HG03575 (cell line): Measurements from ENCODE around the gene SDSL.

ENCODE experiments used
- ATAC-seq: cut with Tn5 transposase; IDR thresholded peaks from one replicate; pipeline ENCODE4 v1.9.1; 2021; ENCODE audit not compliant: unreplicated experiment, insufficient number of reproducible peaks, low FRiP score; ENCODE audit errors: extremely low read depth

SDSL gene

DNA sequence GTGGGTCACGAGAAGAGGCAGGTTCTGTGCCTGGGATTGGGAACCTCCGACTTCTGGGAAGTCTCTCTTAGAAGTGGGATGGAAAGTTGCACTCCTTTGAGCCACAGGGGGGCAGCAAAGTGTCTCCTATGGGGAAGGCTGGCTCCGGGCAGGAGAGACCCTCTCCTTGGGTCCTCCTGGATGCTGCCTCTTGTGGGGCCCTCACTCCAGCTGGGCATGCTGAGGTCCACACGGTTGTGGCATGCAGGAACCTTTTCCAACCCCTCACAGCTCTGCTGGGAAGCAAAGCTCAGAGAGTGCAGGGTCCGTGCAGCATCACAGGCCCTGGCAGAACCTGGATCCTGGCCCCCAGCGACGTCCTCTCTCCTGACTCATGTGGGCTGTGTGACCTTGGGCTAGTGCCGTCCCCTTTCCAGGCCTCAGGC lies 17.4 kb downstream of the SDSL start:
- no peak for ATAC-seq

DNA sequence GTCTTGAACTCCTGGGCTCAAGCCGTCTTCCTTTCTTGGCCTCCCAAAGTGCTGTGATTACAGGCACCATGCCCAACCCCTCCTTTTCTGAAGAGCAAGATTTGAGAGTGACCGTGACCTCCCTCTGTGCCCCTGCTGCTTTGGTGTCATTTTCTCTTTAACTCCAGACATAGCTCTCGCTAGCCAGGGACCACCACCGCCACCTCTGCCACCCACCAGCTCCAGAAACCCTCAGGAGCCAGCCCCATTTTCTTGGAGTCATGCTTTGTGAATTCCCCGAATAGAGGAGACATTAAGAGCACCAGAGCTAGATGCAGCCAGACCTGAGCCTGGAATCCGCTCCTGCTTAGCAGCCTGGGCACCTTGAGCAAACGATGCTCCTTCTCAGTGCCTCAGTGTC lies 18.2 kb downstream of the SDSL start:
- ATAC-seq: no peak

GRCh38 chr12:113440947-113441782 lies 19.0 kb downstream of the SDSL start:
- no peak for ATAC-seq

- ATAC-seq: no peak
Observed at GRCh38 chr12:113443030-113443539, 20.9 kb downstream of the SDSL start.

DNA sequence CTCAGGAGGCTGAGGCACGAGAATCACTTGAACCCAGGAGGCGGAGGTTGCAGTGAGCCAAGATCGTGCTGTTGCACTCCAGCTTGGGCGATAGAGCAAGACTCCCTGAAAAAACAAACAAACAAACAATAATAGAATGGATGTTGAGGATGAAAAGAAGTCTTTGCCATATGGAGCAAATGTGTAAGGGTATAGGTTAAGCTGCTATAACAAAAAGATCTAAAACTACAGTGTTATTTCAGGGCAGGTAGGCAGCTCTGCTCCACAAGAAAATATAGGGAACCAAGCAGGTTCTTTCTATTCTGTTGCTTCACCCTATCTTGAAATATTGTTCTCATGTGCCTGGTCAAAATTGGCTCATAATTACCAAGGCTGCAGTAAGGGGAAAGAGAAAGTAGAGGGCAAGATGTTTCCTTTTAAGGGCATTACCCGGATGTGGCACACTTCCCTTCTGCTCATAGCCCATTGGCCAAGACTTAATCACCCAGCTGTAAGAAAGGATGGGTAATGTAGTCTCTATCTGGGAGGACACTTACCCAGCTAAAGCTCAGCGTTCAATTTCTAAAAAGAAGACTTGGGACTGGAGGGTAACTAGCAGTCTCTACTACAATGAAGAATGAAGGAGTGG lies 23.5 kb downstream of the SDSL start:
- ATAC-seq: no peak

DNA sequence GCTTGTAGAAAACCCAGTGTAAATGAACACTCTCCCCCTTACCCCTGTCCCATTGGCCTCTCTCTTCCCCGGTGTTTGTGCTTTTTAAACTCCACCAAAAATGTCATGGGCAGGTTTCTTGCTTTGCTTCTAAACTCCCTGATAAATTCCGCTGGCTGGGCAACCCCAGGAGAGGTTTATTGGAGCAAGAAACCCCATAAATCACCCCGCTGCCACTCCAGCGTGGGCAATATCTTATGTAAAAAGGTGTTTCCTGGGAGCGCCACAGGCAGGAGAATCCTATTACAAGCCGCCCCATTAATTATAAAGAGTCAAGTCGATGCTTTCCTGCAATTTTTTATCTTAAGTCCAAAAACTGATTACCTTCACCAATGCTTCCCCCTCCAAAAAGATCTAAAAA lies 26.7 kb downstream of the SDSL start:
- ATAC-seq: no peak

GRCh38 chr12:113449299-113449698 lies 27.1 kb downstream of the SDSL start:
- ATAC-seq: no peak

DNA sequence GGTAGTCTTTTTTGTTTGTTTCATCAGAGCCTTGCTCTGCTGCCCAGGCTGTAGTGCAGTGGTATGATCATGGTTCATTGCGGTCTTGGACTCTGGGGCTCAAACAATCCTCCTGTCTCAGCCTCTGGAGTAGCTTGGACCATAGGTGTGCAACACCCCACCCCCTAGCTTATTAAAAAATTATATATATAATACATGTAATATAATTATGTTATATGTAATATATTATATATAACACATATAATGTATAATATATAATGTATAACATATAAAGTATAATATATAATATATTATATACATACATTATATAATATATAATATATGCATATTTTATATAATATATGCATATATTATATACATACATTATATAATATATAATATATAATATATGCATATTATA lies 27.7 kb downstream of the SDSL start:
- ATAC-seq: no peak

- ATAC-seq: no peak
Observed at GRCh38 chr12:113452458-113452857, 30.3 kb downstream of the SDSL start.

DNA sequence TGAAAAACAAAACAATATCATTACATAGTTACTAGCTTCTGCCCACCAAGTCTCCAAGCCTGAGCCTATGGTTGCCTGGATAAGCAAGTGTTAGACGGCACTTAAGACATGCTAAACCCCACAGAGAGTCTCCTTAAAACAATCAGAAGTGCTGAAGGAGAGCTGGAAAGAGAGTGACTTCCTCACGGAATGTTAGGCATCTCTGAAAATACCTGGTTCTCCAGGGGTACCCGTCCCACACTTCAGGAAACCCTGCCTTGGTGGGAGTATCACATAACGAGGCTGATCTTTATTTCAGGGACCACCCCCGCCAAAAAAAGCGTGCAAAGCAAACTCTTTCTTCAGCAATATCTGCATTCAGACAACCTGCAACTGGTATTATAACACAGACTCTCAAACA lies 31.1 kb downstream of the SDSL start:
- ATAC-seq: no peak

- no peak for ATAC-seq
Observed at GRCh38 chr12:113456199-113456598, 34.0 kb downstream of the SDSL start.

- no peak for ATAC-seq
Observed at GRCh38 chr12:113456761-113457160, 34.6 kb downstream of the SDSL start.

DNA sequence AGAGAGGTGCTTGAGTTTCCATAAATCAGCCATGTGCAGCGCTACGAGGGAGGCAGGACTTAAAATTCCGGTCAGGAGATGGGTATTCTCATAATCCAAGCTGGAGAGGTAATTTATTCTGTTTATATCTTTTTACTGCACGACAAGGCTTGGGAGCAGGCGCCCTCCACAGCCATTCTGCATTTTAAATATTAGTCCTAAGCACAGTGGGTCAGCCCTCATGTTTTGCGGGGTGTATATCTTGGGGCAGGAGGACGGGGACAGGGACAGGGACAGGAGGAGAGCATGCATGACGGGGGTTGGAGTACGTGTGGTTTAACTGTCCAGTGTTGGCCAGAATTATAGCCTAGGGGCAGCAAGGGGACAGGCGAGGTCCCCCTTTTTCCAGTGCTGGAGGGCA lies 35.0 kb downstream of the SDSL start:
- ATAC-seq: no peak

GRCh38 chr12:113457710-113458109 lies 35.5 kb downstream of the SDSL start:
- no peak for ATAC-seq

DNA sequence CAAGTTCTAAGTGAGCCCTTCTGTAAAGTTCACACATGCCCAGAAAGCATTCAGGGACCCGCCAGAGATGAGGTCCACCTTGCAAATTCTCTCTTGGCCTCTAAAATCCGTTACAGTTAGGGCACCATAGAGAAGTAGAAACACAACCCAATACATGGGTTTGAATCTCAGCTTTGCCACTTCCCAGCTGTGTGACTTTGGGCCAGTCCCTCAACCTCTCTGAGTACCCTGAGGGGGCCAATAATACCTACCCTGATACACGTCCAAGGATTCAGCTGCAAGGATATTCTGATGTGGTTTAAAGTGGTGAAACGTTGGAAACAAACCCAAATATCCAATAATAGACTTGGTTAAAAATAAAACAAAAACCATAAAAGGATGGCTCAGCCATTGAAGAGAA lies 37.8 kb downstream of the SDSL start:
- ATAC-seq: no peak

DNA sequence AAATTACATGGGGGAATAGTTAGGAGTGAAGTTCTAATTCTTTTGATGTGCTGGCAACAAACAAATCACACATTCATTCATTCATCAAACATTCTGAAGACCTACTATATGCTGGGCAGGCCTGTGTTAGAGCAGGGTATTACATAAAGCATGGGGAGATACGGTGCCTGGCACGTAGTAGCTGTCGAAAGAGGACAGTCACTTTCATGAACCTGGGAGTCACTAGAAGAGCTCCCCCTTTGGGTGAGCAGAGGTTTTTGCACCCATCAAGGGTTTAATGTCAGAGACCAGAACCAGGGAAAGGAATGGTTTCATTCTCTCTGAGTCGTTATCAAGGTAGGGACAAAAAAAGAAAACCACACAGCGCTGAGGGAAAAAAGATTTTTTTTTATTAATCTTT lies 39.5 kb downstream of the SDSL start:
- ATAC-seq: no peak

- ATAC-seq: no peak
Observed at GRCh38 chr12:113462117-113462774, 40.1 kb downstream of the SDSL start.

DNA sequence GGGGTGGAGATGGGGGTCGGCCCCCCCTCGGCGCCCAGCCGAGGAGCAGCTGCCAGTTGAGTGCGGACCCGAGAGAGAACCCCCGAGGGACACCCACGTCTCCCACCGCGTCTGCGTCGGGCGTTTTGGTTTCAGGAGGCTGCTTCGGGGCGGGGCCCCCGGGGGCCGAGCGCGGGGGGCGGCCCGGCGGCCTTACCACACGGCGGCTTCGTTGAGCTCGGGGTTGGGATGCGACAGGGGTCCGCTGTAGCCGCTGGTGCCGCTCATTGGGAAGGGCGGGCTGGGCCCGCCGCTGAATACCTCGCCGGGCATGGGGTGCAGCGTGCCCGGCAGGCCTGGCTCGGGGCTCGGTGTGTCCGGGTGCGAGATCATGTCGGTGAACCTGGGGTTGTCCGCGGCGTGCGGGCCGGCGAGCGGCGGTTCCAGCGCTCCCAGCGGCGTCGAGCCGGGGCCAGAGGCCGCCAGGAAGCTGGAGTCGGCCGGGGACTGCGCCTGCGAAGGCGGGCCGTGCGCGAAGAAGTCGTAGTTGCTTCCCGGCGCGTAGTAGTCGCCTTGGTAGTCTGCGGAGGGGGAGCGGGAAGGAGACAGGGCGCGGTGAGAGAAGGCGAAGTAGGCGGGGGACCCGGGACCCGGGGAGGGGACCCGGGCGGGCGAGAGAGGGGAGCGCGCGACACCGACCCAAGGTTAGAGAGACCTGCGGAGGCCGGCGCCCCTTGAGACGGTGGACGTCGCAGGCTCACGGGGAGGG lies 41.0 kb downstream of the SDSL start:
- no peak for ATAC-seq

DNA sequence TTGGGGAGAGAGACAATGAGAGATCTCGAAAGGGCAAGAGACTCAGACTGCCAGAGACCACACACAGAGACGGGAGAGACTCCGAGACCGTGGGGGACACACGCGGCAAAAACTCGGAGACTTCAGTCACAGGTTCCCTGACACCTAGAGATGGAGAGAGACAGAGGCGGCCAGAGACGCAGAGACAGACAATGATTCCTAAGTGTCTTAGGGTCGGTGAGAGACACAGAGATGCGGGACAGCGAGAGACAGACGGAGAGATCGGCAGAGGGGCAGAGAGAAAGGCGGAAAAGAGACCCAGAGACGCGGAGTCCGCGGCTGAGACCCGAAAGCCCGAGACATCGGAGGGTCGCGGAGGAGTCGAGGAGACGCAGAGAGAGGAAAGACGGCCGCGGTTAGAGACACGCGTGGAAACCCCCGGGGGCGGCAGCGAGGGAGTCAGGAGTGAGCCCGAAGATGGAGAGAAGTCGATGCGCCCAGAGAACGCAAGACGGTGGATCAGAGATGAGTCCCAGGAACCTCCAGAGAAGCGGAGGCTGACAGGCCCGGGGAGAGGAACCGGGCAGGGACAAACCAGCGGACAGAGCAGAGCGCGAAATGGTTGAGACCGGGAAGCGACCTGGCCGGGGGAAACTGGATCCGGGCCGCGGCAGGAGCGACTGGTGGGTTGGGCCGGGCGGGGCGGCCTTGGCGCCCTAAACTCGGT lies 41.7 kb downstream of the SDSL start:
- ATAC-seq: no peak
